Measurements from ENCODE around the gene KRT86. TPM values are rescaled to one million over a fixed set of nuclear protein-coding genes. Genes with fewer than 3 reads are reported as not detected.

Gene KRT86
- total and polyA plus RNA-seq, 2 of the 8 experiments (the other 6 are each of a cell fraction or from before 2014, with no cell fraction given): 0.12 TPM; not detected in 1

GRCh38 chr12:52347016-52347415 lies 72.6 kb downstream of the KRT86 start:
- H3K23me2 ChIP-seq (ENCODE audit: low read depth, low read length): no peaks in the 10 kb centered on the region
- no peak overlapping the region for H2BK20ac ChIP-seq (ENCODE audit: low read length)
- H2BK5ac ChIP-seq (ENCODE audit: low read depth, low read length): no peak overlapping the region
- no peak overlapping the region for H3K9ac ChIP-seq (replicated peaks in 1 of 4; ENCODE audit: extremely low read depth in 1 of 4, low read depth in 3 of 4, low read length in 3 of 4)
- H3K4me1 ChIP-seq (replicated peaks in 1 of 4; ENCODE audit: control insufficient read depth in 3 of 4, insufficient read depth in 4 of 4, low read length in 3 of 4): no peaks in the 10 kb centered on the region
- 80% methylated on average over 9 of the region's 9 CpGs; no CpG with 5 or more reads in 1 of the 2 experiments for WGBS, 2 experiments (ENCODE audit: extremely low coverage in 1 of 2, insufficient coverage in 1 of 2, insufficient read length in 1 of 2, insufficient replicate concordance in 2 of 2, low coverage in 1 of 2, low lambda C conversion rate in 2 of 2, missing lambda C conversion rate in 1 of 2)
- H4K91ac ChIP-seq (replicated peaks; ENCODE audit: insufficient read length, low read length): no peak overlapping the region
- no peak overlapping the region for H3K14ac ChIP-seq (ENCODE audit: insufficient read length)
- no peak overlapping the region for H3K56ac ChIP-seq (replicated peaks; ENCODE audit: insufficient read length, low read depth, low read length)
- H3K27ac ChIP-seq (ENCODE audit: low read depth, low read length): no peak overlapping the region
- no peak overlapping the region for H4K8ac ChIP-seq (ENCODE audit: extremely low read depth, insufficient read depth, low read length)
- H2BK12ac ChIP-seq (ENCODE audit: low read depth, low read length): no peak overlapping the region
- H2AK5ac ChIP-seq (ENCODE audit: low read depth, low read length): no peak overlapping the region
- no peak overlapping the region for H3K18ac ChIP-seq (ENCODE audit: extremely low read depth, low read length)
- H3K23ac ChIP-seq (ENCODE audit: insufficient read length): no peak overlapping the region
- FAIRE-seq (no peak), DNase-seq (ENCODE audit: low read depth in 1 of 2, low spot score in 2 of 2) (no peak)
- H3K4ac ChIP-seq (replicated peaks; ENCODE audit: insufficient read length, low read depth, low read length): no peak overlapping the region
- H3K27me3 ChIP-seq (replicated peaks in 1 of 4; ENCODE audit: control insufficient read depth in 3 of 4, extremely low read depth in 1 of 4, insufficient read depth in 3 of 4, low read length in 3 of 4): no peaks in the 10 kb centered on the region
- H3K79me1 ChIP-seq (ENCODE audit: low read depth, low read length): no peaks in the 10 kb centered on the region
- no peak overlapping the region for H4K5ac ChIP-seq (ENCODE audit: insufficient read length, low read depth, low read length)
- POLR2A ChIA-PET (ENCODE audit: partially characterized antibody): no interaction called here
- no peak overlapping the region for H2BK120ac ChIP-seq (replicated peaks; ENCODE audit: low read depth, low read length)
- H3K79me2 ChIP-seq (ENCODE audit: control insufficient read depth in 1 of 2, insufficient read depth in 2 of 2, low read length in 2 of 2): no peaks in the 10 kb centered on the region
- H2BK15ac ChIP-seq (ENCODE audit: low read length): no peak overlapping the region
- H2AFZ ChIP-seq (ENCODE audit: low read length): no peak overlapping the region
- no peak overlapping the region for H3K4me2 ChIP-seq (ENCODE audit: insufficient read depth in 1 of 2, low read depth in 2 of 2, low read length in 2 of 2)
- no peaks in the 10 kb centered on the region for H3K36me3 ChIP-seq (ENCODE audit: control insufficient read depth in 2 of 4, insufficient read depth in 4 of 4, low read length in 3 of 4)
- CTCF ChIA-PET (ENCODE audit: partially characterized antibody): interaction anchor here (0.7 to 10.7 kb wide), 9 partner anchors 16 to 253 kb away, joined by 3 to 88 read pairs (median 3); no protein-coding TSS in a partner anchor
- no peaks in the 10 kb centered on the region for H3K9me3 ChIP-seq (ENCODE audit: insufficient read depth in 2 of 2, low read depth in 1 of 2, low read length in 1 of 2)
- no peaks in the 10 kb centered on the region for H4K20me1 ChIP-seq (replicated peaks in 1 of 2; ENCODE audit: control insufficient read depth in 1 of 2, insufficient read depth in 2 of 2, low read length in 2 of 2)
- H3K4me3 ChIP-seq (ENCODE audit: extremely low read depth in 1 of 4, insufficient read depth in 2 of 4, low read depth in 3 of 4, low read length in 4 of 4): no peak overlapping the region
- no peak for TF ChIP-seq HDAC6 (IDR thresholded peaks at IDR 0.05; ENCODE audit: low read depth, low read length)
- TF ChIP-seq POU5F1 (IDR thresholded peaks at IDR 0.05; ENCODE audit: low read depth, low read length): no peak
- no peak for TF ChIP-seq SP1 (IDR thresholded peaks at IDR 0.05; ENCODE audit: low read depth, low read length)
